ENCODE results near the gene SMAD1. TPM values are rescaled to one million over a fixed set of nuclear protein-coding genes. Genes with fewer than 3 reads are reported as not detected.

The SMAD1 gene
- total RNA-seq, 1 experiment from 2014 or later = 21.1 TPM

DNA sequence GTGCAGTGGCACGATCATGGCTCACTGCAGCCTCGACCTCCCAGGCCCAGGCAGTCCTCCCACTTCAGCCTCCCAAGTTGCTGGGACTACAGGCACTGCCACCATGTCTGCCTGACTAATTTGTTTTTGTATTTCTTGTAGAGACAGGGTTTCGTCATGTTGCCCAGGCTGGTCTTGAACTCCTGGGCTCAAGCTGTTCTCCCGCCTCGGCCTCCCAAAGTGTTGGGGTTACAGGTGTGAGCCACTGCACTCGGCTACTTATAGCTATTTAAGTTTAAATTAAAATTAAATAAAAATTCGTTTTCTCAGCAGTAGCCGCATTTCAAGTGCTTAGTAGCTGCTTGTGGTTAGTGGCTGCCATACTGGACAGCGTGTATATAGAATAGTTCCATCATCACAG is 3.5 kb downstream of the SMAD1 start:
- Mint-ChIP-seq H3K36me3 (ENCODE audit: insufficient read depth in 1 of 3, low read depth in 3 of 3) (no peaks in the 10 kb centered on the region), H3K4me3 (no peak overlapping the region), H3K27ac (no peak overlapping the region), H3K9me3 (no peaks in the 10 kb centered on the region), H3K4me1 (peaks cover 17 to 18% of the 10 kb centered on the region in 2 experiments), H3K27me3 (ENCODE audit: low read depth) (peaks cover 7% of the 10 kb centered on the region)
- Histone ChIP-seq H3K18ac (ENCODE audit: insufficient read length, low read depth, low read length) (no peak overlapping the region), H3K9me3 (ENCODE audit: control insufficient read depth, low read depth, low read length) (no peaks in the 10 kb centered on the region), H2BK5ac (ENCODE audit: insufficient read length, low read length) (no peak overlapping the region), H4K8ac (replicated peaks; ENCODE audit: insufficient read length, low read depth, low read length) (no peak overlapping the region), H3K79me1 (ENCODE audit: insufficient read depth, low read depth, low read length, poor library complexity, severe bottlenecking) (peaks cover 4% of the 10 kb centered on the region), H2AFZ (ENCODE audit: low read length) (no peak overlapping the region), H3K79me2 (ENCODE audit: insufficient read depth, low read length) (peaks cover 12% of the 10 kb centered on the region; the same call in 1 of the 2 replicates), H4K5ac (ENCODE audit: insufficient read length, low read depth, low read length) (no peak overlapping the region), H3K14ac (ENCODE audit: insufficient read depth, low read length) (no peak overlapping the region), H4K20me1 (ENCODE audit: control insufficient read depth, insufficient read depth, insufficient read length) (no peaks in the 10 kb centered on the region), H3K4me2 (ENCODE audit: insufficient read depth, insufficient read length, low read length) (no peak overlapping the region), H3T11ph (ENCODE audit: low read length) (no peak overlapping the region), H3K9ac (ENCODE audit: extremely low read depth, insufficient read length, low read length) (no peak overlapping the region), H3K4ac (ENCODE audit: low read depth, low read length) (no peak overlapping the region), H2BK12ac (ENCODE audit: insufficient read length, low read depth, low read length) (no peak overlapping the region), H3K23ac (ENCODE audit: insufficient read length, low read depth, low read length) (no peak overlapping the region), H2BK20ac (ENCODE audit: low read depth, low read length, poor library complexity, severe bottlenecking) (no peak overlapping the region), H3K27ac (ENCODE audit: insufficient read length, low read depth, low read length) (no peak overlapping the region), H3K4me1 (ENCODE audit: insufficient read depth, low read length) (no peaks in the 10 kb centered on the region), H3K27me3 (ENCODE audit: insufficient read depth, low read length) (no peaks in the 10 kb centered on the region), H2AK5ac (ENCODE audit: insufficient read length, low read length) (no peak overlapping the region), H3K23me2 (ENCODE audit: insufficient read length, low read depth, low read length, poor library complexity, severe bottlenecking) (peaks cover 13% of the 10 kb centered on the region), H4K91ac (ENCODE audit: insufficient read length, low read depth, low read length) (no peak overlapping the region), H3K56ac (ENCODE audit: insufficient read length, low read depth, low read length) (no peak overlapping the region), H2BK15ac (ENCODE audit: low read depth, low read length) (no peak overlapping the region), H2BK120ac (ENCODE audit: low read depth, low read length, poor library complexity, severe bottlenecking) (no peak overlapping the region)
- no peak for DNase-seq
- no CpG with 5 or more reads among the region's 9 CpGs for WGBS (ENCODE audit: extremely low coverage, insufficient read length, low lambda C conversion rate)
- TF ChIP-seq, protein P1, sequence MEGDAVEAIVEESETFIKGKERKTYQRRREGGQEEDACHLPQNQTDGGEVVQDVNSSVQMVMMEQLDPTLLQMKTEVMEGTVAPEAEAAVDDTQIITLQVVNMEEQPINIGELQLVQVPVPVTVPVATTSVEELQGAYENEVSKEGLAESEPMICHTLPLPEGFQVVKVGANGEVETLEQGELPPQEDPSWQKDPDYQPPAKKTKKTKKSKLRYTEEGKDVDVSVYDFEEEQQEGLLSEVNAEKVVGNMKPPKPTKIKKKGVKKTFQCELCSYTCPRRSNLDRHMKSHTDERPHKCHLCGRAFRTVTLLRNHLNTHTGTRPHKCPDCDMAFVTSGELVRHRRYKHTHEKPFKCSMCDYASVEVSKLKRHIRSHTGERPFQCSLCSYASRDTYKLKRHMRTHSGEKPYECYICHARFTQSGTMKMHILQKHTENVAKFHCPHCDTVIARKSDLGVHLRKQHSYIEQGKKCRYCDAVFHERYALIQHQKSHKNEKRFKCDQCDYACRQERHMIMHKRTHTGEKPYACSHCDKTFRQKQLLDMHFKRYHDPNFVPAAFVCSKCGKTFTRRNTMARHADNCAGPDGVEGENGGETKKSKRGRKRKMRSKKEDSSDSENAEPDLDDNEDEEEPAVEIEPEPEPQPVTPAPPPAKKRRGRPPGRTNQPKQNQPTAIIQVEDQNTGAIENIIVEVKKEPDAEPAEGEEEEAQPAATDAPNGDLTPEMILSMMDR (conservative IDR thresholded peaks at IDR 0.05) = no peak
